HCT116 (cell line): ENCODE data around the gene HIGD1C. TPM values are rescaled to one million over a fixed set of nuclear protein-coding genes. Genes with fewer than 3 reads are reported as not detected.

Source experiments
- ATAC-seq: fragments of 200-7000 bp; cut with Tn5 transposase; 2 replicates; pipeline ENCODE4 v1.9.1; 2020; ENCODE audit warnings: mild to moderate bottlenecking, moderate library complexity
- BruUV-seq: library from RNA; stranded (reverse); fragments of 400-500 nt; replicated peaks from 2 replicates; lab custom pipeline; 2021; lab: Mats Ljungman, UMichigan
- CTCF ChIA-PET: fragments of 300-600 bp; sonication (Branson Sonifier 250); formaldehyde crosslinking; loops from one replicate; lab custom pipeline; 2021; ENCODE audit warnings: antibody characterized with exemption; lab: Charles Lee
- POLR2A ChIA-PET: fragments of 300-600, 350-600 bp; sonication (Branson Sonifier 250); formaldehyde crosslinking; loops from one replicate; lab custom pipeline; 2021; ENCODE audit warnings: antibody characterized with exemption; lab: Charles Lee
- RAD21 ChIA-PET, 2 experiments: fragments of 300-600 bp; sonication (Branson Sonifier 250); formaldehyde crosslinking; loops; one replicate each; lab custom pipeline; 2023; ENCODE audit warnings: low total read pairs in 2 of 2; ENCODE audit not compliant: uncharacterized antibody in 2 of 2, unreplicated experiment in 2 of 2, low non-redundant PET in 1 of 2; lab: Charles Lee
- DNase-seq: peaks from one replicate; pipeline ENCODE4 v3.0.0-alpha.2; 2010; ENCODE audit warnings: low read depth, low spot score
- H2AFZ ChIP-seq: fragments of 200-600 bp; shearing (Covaris generic), sonication (generic); 2 replicates; pipeline ENCODE4 v1.6.1; 2017; ENCODE audit warnings: low read depth, mixed run types, mixed read lengths, antibody characterized with exemption, low read length; ENCODE audit not compliant: poor library complexity, severe bottlenecking
- H3K27ac ChIP-seq: 2 replicates; pipeline ENCODE4 v1.5.1; 2012; ENCODE audit warnings: low read depth, low read length
- H3K27me3 ChIP-seq: fragments of 200-600 bp; sonication (generic); 2 replicates; pipeline ENCODE4 v1.6.1; 2016; ENCODE audit warnings: mixed run types, low read length, mixed read lengths; ENCODE audit not compliant: insufficient read depth
- H3K36me3 ChIP-seq, 2 experiments: fragments of 200-500 bp in 1 of 2; fragments of 200-600 bp in 1 of 2; sonication (Bioruptor generic) in 1 of 2; sonication (generic) in 1 of 2; 2 replicates each; pipeline versions ENCODE4 v1.5.1 to v1.6.1; 2014 to 2016; ENCODE audit warnings: low read length in 2 of 2, inconsistent platforms in 1 of 2, mixed read lengths in 1 of 2, mixed run types in 1 of 2; ENCODE audit not compliant: insufficient read depth in 2 of 2, control insufficient read depth in 1 of 2
- H3K4me1 ChIP-seq, 2 experiments: fragments of 200-600 bp in 1 of 2; sonication (generic) in 1 of 2; 2 replicates each; pipeline versions ENCODE4 v1.5.1 to v1.6.1; 2012 to 2017; ENCODE audit warnings: low read length in 2 of 2, inconsistent platforms in 1 of 2, mild to moderate bottlenecking in 1 of 2, mixed read lengths in 1 of 2, mixed run types in 1 of 2, moderate library complexity in 1 of 2; ENCODE audit not compliant: insufficient read depth in 2 of 2, control insufficient read depth in 1 of 2
- H3K4me2 ChIP-seq: fragments of 200-600 bp; sonication (generic); 2 replicates; pipeline ENCODE4 v1.6.1; 2017; ENCODE audit warnings: mixed run types, low read length, mixed read lengths
- H3K4me3 ChIP-seq, 2 experiments: fragments of 200-600 bp in 1 of 2; sonication (generic) in 1 of 2; replicated peaks in 1 of 2; 2 replicates each; pipeline ENCODE4 v1.5.1; 2011 to 2016; ENCODE audit warnings: low read length in 2 of 2, control low read depth in 1 of 2, low read depth in 1 of 2, mild to moderate bottlenecking in 1 of 2, mixed read lengths in 1 of 2, mixed run types in 1 of 2
- H3K79me2 ChIP-seq: fragments of 200-600 bp; sonication (generic); 2 replicates; pipeline ENCODE4 v1.6.1; 2017; ENCODE audit warnings: mild to moderate bottlenecking, mixed run types, low read length, moderate library complexity, mixed read lengths; ENCODE audit not compliant: insufficient read depth
- H3K9ac ChIP-seq: fragments of 200-600 bp; sonication (generic); 2 replicates; pipeline ENCODE4 v1.6.1; 2016; ENCODE audit warnings: low read length, mixed read lengths
- H3K9me2 ChIP-seq: fragments of 200-600 bp; sonication (generic), shearing (Covaris generic); 2 replicates; pipeline ENCODE4 v1.6.1; 2017; ENCODE audit warnings: mixed run types, mild to moderate bottlenecking, moderate library complexity; ENCODE audit not compliant: insufficient read depth
- H3K9me3 ChIP-seq, 2 experiments: fragments of 200-500 bp in 1 of 2; fragments of 200-600 bp in 1 of 2; sonication (Bioruptor generic) in 1 of 2; sonication (generic) in 1 of 2; 2 replicates each; pipeline ENCODE4 v1.6.1; 2014 to 2017; ENCODE audit warnings: low read length in 2 of 2, mixed read lengths in 2 of 2, inconsistent platforms in 1 of 2, low read depth in 1 of 2, mild to moderate bottlenecking in 1 of 2, mixed run types in 1 of 2, moderate library complexity in 1 of 2; ENCODE audit not compliant: control insufficient read depth in 1 of 2, insufficient read depth in 1 of 2
- H4K20me1 ChIP-seq: fragments of 200-600 bp; sonication (generic), shearing (Covaris generic); 2 replicates; pipeline ENCODE4 v1.6.1; 2017; ENCODE audit warnings: mixed run types, mild to moderate bottlenecking, moderate library complexity; ENCODE audit not compliant: insufficient read depth
- CBX3 ChIP-seq: IDR thresholded peaks from 2 replicates; pipeline ENCODE4 v1.6.1; 2012; ENCODE audit warnings: low read depth
- FOSL1 ChIP-seq: IDR thresholded peaks from 2 replicates; pipeline ENCODE4 v1.6.1; 2012; ENCODE audit warnings: low read depth
- JUND ChIP-seq: IDR thresholded peaks from 2 replicates; pipeline ENCODE4 v1.6.1; 2012
- POLR2A ChIP-seq: IDR thresholded peaks from 2 replicates; pipeline ENCODE4 v1.7.0; 2011; ENCODE audit warnings: borderline replicate concordance; ENCODE audit not compliant: insufficient read depth, insufficient read length; ENCODE audit errors: extremely low read depth
- RAD21 ChIP-seq: IDR thresholded peaks from 2 replicates; pipeline ENCODE4 v1.6.1; 2012; ENCODE audit warnings: low read depth, mild to moderate bottlenecking
- REST ChIP-seq: IDR thresholded peaks from 2 replicates; pipeline ENCODE4 v1.6.1; 2012; ENCODE audit warnings: low read depth
- SP1 ChIP-seq: IDR thresholded peaks from 2 replicates; pipeline ENCODE4 v1.6.1; 2012; ENCODE audit warnings: low read depth
- SRF ChIP-seq: IDR thresholded peaks from 2 replicates; pipeline ENCODE4 v1.6.1; 2012; ENCODE audit warnings: low read depth
- TCF7L2 ChIP-seq: IDR thresholded peaks from 2 replicates; pipeline ENCODE4 v1.7.0; 2011; ENCODE audit warnings: borderline replicate concordance, inconsistent platforms; ENCODE audit not compliant: insufficient read depth, insufficient read length; ENCODE audit errors: extremely low read depth
- YY1 ChIP-seq: IDR thresholded peaks from 2 replicates; pipeline ENCODE4 v1.6.1; 2011; ENCODE audit warnings: low read length, low read depth, moderate library complexity, mild to moderate bottlenecking; ENCODE audit not compliant: insufficient replicate concordance; ENCODE audit errors: extremely low read depth
- ZBTB33 ChIP-seq: IDR thresholded peaks from 2 replicates; pipeline ENCODE4 v1.6.1; 2011; ENCODE audit warnings: mild to moderate bottlenecking, low read length, moderate library complexity; ENCODE audit not compliant: insufficient replicate concordance; ENCODE audit errors: extremely low read depth
- ZNF274 ChIP-seq: fragments of 200-500 bp; sonication (Bioruptor generic); IDR thresholded peaks from 2 replicates; pipeline ENCODE4 v1.6.1; 2014; ENCODE audit warnings: mild to moderate bottlenecking, low read depth, low read length, inconsistent platforms
- intact Hi-C: fragments of 100-400 bp; cut with micrococcal nuclease; formaldehyde crosslinking; loops from 2 replicates; pipeline ENCODE4 v1.10.0; 2022
- total RNA-seq: library from RNA; stranded (reverse); gene quantifications from one replicate; pipeline ENCODE4 v1.2.1, GENCODE V29; 2021; ENCODE audit not compliant: unreplicated experiment
- TF ChIP-seq, protein P1 (sequence below): IDR thresholded peaks from 2 replicates; pipeline ENCODE4 v1.6.1; 2012
- TF ChIP-seq, protein P2 (sequence below): IDR thresholded peaks from 2 replicates; pipeline ENCODE4 v1.6.1; 2012

Gene HIGD1C
- total RNA-seq, 1 experiment from 2014 or later: not detected

- H3K9me3 ChIP-seq: no peaks in the 10 kb centered on the region
- no peaks in the 10 kb centered on the region for H3K36me3 ChIP-seq
- no peak overlapping the region for H3K4me3 ChIP-seq
- ChIA-PET CTCF (no interaction called here), RAD21 (no interaction called here), POLR2A (no interaction called here)
- H2AFZ ChIP-seq: no peak overlapping the region
- no peak overlapping the region for H3K27ac ChIP-seq
- TF ChIP-seq RAD21 (no peak), ZNF274 (no peak), FOSL1 (no peak), JUND (no peak), POLR2A (no peak), SP1 (no peak), ZBTB33 (no peak), TCF7L2 (no peak), SRF (no peak), REST (no peak), CBX3 (no peak), YY1 (no peak)
- TF ChIP-seq, protein P1, sequence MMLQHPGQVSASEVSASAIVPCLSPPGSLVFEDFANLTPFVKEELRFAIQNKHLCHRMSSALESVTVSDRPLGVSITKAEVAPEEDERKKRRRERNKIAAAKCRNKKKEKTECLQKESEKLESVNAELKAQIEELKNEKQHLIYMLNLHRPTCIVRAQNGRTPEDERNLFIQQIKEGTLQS: no peak
- TF ChIP-seq, protein P2, sequence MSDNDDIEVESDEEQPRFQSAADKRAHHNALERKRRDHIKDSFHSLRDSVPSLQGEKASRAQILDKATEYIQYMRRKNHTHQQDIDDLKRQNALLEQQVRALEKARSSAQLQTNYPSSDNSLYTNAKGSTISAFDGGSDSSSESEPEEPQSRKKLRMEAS: no peak
- ATAC-seq: no peak
- no peaks in the 10 kb centered on the region for H3K27me3 ChIP-seq
- intact Hi-C loops: no loop called here
- H3K79me2 ChIP-seq: no peaks in the 10 kb centered on the region
- peaks cover 4 to 9% of the 10 kb centered on the region in 2 experiments; a peak in 3 of 4 replicates for H3K4me1 ChIP-seq
- DNase-seq: no peak
- H4K20me1 ChIP-seq: no peaks in the 10 kb centered on the region
- H3K4me2 ChIP-seq: no peak overlapping the region
- H3K9ac ChIP-seq: no peak overlapping the region
- H3K9me2 ChIP-seq: no peaks in the 10 kb centered on the region
- no TSS peak for BruUV-seq
Measured at GRCh38 chr12:50949801-50950302, 2.5 kb upstream of the HIGD1C start.
